Lower lobe of right lung (tissue), 2 donors: ENCODE results near the gene FAM234A. TPM values are rescaled to one million over a fixed set of nuclear protein-coding genes. Genes with fewer than 3 reads are reported as not detected.
"Not testable (repeated sequence)": the region's sequence is repeated elsewhere in the genome, so short reads cannot be mapped to it uniquely, and the experiment has no call there.

Experiments
- ATAC-seq, 2 donors: fragments of 200-7000 bp; cut with Tn5 transposase; one replicate each; pipeline ENCODE4 v1.9.1; 2020 to 2022; ENCODE audit warnings: mild to moderate bottlenecking in 2 of 2, moderate library complexity in 2 of 2
- DNase-seq: peaks from one replicate; pipeline ENCODE4 v3.0.0-alpha.2; 2020
- H3K27ac ChIP-seq: fragments of 200-600 bp; one replicate; pipeline ENCODE4 v1.8.0; 2022
- H3K27me3 ChIP-seq: fragments of 200-600 bp; one replicate; pipeline ENCODE4 v1.8.0; 2022; ENCODE audit warnings: low read depth
- H3K36me3 ChIP-seq: fragments of 200-600 bp; one replicate; pipeline ENCODE4 v1.8.0; 2022; ENCODE audit warnings: mild to moderate bottlenecking
- H3K4me1 ChIP-seq: fragments of 200-600 bp; one replicate; pipeline ENCODE4 v1.8.0; 2022
- H3K4me3 ChIP-seq: fragments of 200-600 bp; one replicate; pipeline ENCODE4 v1.8.0; 2022; ENCODE audit warnings: mild to moderate bottlenecking
- H3K9me3 ChIP-seq: fragments of 200-600 bp; one replicate; pipeline ENCODE4 v1.8.0; 2022
- intact Hi-C: fragments of 100-400 bp; cut with DNase I; formaldehyde crosslinking; loops from one replicate; pipeline ENCODE4 v1.11.0; 2022
- total RNA-seq: library from RNA; stranded (reverse); fragmentation: NEBNext Ultra II Directional; extraction: Animal tissue kit (Norgen Biotek cat#: 25700); gene quantifications from one replicate; pipeline ENCODE4 v1.2.1, GENCODE V29; 2021
- TF ChIP-seq, protein P1 (sequence below): fragments of 200-600 bp; IDR thresholded peaks from one replicate; pipeline ENCODE4 v1.8.0; 2022; ENCODE audit warnings: antibody characterized with exemption, mild to moderate bottlenecking
- donor health status: DM: no; HTN: yes; CAD: no; lungs with severe emphysema.

FAM234A gene
- total RNA-seq, 1 donor from 2014 or later, result 51.7 TPM

DNA sequence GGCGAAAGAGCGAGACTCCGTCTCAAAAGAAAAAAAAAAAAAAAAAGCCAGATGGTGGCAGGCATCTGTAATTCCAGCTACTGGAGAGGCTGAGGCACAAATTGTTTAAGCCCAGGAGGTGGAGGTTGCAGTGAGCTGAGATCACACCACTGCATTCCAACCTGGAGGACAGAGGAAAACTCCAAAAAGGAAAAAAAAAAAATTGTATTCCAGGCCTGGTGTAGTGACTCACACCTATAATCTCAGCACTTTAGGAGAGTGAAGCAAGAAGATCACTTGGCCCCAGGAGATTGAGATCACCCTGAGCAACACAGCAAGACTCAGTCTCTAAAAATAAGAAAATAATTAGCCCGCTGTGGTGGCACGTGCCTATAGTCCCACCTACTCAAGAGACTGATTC is 34.2 kb upstream of the FAM234A start:
- intact Hi-C loops, result no loop called here
- Histone ChIP-seq H3K4me3 (no peak overlapping the region), H3K9me3 (no peaks in the 10 kb centered on the region), H3K36me3 (peaks cover 98% of the 10 kb centered on the region), H3K27ac (no peak overlapping the region), H3K27me3 (no peaks in the 10 kb centered on the region), H3K4me1 (no peaks in the 10 kb centered on the region)
- TF ChIP-seq, protein P1, sequence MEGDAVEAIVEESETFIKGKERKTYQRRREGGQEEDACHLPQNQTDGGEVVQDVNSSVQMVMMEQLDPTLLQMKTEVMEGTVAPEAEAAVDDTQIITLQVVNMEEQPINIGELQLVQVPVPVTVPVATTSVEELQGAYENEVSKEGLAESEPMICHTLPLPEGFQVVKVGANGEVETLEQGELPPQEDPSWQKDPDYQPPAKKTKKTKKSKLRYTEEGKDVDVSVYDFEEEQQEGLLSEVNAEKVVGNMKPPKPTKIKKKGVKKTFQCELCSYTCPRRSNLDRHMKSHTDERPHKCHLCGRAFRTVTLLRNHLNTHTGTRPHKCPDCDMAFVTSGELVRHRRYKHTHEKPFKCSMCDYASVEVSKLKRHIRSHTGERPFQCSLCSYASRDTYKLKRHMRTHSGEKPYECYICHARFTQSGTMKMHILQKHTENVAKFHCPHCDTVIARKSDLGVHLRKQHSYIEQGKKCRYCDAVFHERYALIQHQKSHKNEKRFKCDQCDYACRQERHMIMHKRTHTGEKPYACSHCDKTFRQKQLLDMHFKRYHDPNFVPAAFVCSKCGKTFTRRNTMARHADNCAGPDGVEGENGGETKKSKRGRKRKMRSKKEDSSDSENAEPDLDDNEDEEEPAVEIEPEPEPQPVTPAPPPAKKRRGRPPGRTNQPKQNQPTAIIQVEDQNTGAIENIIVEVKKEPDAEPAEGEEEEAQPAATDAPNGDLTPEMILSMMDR, result no peak
- no peak for ATAC-seq
- no peak for DNase-seq

GRCh38 chr16:203246-203645 is 31.4 kb upstream of the FAM234A start:
- Histone ChIP-seq H3K4me1 (no peaks in the 10 kb centered on the region), H3K36me3 (peaks cover 98% of the 10 kb centered on the region), H3K27ac (no peak overlapping the region), H3K27me3 (no peaks in the 10 kb centered on the region), H3K9me3 (no peaks in the 10 kb centered on the region), H3K4me3 (no peak overlapping the region)
- TF ChIP-seq, protein P1, result no peak
- ATAC-seq (no peak), DNase-seq (no peak)
- intact Hi-C loops, result no loop called here

GRCh38 chr16:204046-204445 is 30.6 kb upstream of the FAM234A start:
- intact Hi-C loops, DNase-seq, H3K4me3 ChIP-seq, H3K27me3 ChIP-seq, ATAC-seq, H3K4me1 ChIP-seq, H3K27ac ChIP-seq, H3K9me3 ChIP-seq: not testable (repeated sequence)
- H3K36me3 ChIP-seq, result peaks cover 98% of the 10 kb centered on the region

GRCh38 chr16:209359-209758 is 25.3 kb upstream of the FAM234A start:
- H3K27ac ChIP-seq, H3K9me3 ChIP-seq, ATAC-seq, intact Hi-C loops, H3K4me1 ChIP-seq, H3K4me3 ChIP-seq, H3K27me3 ChIP-seq, DNase-seq: not testable (repeated sequence)
- H3K36me3 ChIP-seq, result peaks cover 96% of the 10 kb centered on the region

GRCh38 chr16:211631-212180 is 22.9 kb upstream of the FAM234A start:
- H3K9me3 ChIP-seq, DNase-seq, H3K4me1 ChIP-seq, H3K27ac ChIP-seq, intact Hi-C loops, H3K27me3 ChIP-seq, H3K4me3 ChIP-seq, ATAC-seq: not testable (repeated sequence)
- H3K36me3 ChIP-seq, result peaks cover 96% of the 10 kb centered on the region

- TF ChIP-seq, protein P1, result no peak
These were observed 21.6 kb upstream of the FAM234A start for GRCh38 chr16:212999-213398.

GRCh38 chr16:220021-220420 is 14.6 kb upstream of the FAM234A start:
- DNase-seq (no peak), ATAC-seq (no peak)
- Histone ChIP-seq H3K27me3 (no peaks in the 10 kb centered on the region), H3K9me3 (no peaks in the 10 kb centered on the region), H3K4me3 (no peak overlapping the region), H3K27ac (no peak overlapping the region), H3K36me3 (peaks cover 100% of the 10 kb centered on the region), H3K4me1 (no peaks in the 10 kb centered on the region)
- TF ChIP-seq, protein P1, result no peak
- intact Hi-C loops, result no loop called here

More at GRCh38 chr16:212999-213398, 21.6 kb upstream of the FAM234A start:
- H3K27ac ChIP-seq, result no peak overlapping the region
- peaks cover 96% of the 10 kb centered on the region for H3K36me3 ChIP-seq
- no peaks in the 10 kb centered on the region for H3K9me3 ChIP-seq
- intact Hi-C loops, result no loop called here
- peak; percentile 1 for DNase-seq
- no peak for ATAC-seq
- no peak overlapping the region for H3K4me3 ChIP-seq
- H3K27me3 ChIP-seq, result no peaks in the 10 kb centered on the region
- no peaks in the 10 kb centered on the region for H3K4me1 ChIP-seq
